Activated CD4-positive, alpha-beta T cell treated with anti-CD3 and anti-CD28 coated beads, Interleukin-2, amount 50 U/mL, for 24 hours (primary cell): ENCODE results near the gene LGMN.
"Not testable (repeated sequence)": the region's sequence is repeated elsewhere in the genome, so short reads cannot be mapped to it uniquely, and the experiment has no call there.

Experiments
- DNase-seq, 2 donors: peaks; one replicate each; pipeline ENCODE4 v3.0.0-alpha.2; 2020; ENCODE audit warnings: low read depth in 1 of 2, low spot score in 1 of 2

The LGMN gene

DNA sequence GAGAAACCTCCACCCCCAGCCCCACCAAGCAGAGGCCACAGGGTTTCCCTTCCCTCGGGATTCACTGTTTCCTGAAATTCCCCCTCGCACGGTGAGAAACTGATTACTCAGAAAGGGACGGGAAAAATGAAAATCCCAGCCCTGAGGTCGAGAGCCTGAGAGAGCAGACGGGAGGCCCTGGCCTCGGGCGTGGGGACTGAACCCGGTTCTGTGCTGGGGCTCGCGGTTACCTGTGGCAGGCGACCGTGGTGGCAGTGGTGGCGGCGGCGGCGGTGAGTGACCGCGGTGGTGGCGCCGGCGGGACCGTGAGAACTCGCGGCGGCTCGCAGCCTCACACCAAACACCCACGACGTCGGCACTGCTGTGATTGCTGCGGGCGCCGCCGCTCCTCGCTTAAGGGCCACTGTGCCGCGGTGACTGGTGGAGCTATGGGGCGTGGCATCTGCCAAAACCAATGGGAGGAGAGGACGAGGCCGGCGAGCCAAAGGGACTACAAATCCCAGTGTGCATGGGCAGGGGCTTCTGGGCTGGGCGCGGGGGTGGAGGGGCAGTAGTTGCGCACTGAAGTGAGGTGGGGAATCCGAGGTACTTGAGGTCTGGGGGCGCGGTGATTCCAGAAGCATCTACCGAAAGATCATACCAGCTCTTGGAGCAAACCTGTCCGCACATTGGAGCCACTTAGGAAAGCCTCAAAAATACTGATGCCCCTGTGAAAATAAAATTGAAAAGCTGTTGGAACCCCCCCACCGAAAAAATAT is at the start of gene LGMN:
LGMN (minus strand) TSS at position 369 of the 758 bp plus-strand sequence. CDS start 15,841 bp downstream, outside the sequence.
- DNase-seq, result peak; percentile 53 to 72

DNA sequence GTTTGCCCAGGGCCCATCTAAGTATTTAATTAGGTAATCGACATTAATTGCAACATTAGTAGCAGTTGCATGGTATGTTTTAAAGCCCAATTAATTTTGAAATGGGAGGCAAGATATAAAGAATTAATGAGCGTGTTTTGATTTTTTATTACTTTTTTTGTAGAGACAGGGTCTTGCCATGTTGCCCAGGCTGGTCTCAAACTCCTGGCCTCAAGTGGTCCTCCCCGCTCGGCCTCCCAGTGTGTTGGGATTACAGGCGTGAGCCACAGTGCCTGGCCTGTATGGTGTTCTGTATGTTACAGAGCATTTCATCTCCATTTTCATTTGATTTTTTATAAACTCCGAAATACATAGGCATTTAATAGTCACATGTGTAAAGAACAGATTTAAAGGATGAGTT is 46.5 kb upstream of the LGMN start:
- DNase-seq, result no peak

DNA sequence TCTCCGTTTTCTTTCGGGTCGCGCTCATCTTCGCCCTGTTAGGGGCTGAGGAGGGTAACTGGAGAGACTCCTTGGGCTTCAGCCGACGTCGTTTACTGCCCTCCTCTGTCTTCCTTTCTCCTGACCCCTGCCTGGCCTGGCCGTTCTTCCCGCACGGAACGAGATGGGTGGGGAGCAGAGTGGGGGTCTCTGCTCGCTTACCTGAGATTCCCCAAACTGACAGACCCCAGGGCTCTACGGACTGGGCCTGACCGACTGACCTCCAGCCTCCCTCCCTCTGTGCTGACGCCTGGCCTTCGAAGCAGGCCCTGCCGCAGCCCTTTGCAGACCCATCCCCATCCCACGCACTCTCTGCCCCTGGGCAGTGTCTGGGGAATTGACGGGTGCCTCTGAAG is 46.1 kb upstream of the LGMN start:
- no peak for DNase-seq

DNA sequence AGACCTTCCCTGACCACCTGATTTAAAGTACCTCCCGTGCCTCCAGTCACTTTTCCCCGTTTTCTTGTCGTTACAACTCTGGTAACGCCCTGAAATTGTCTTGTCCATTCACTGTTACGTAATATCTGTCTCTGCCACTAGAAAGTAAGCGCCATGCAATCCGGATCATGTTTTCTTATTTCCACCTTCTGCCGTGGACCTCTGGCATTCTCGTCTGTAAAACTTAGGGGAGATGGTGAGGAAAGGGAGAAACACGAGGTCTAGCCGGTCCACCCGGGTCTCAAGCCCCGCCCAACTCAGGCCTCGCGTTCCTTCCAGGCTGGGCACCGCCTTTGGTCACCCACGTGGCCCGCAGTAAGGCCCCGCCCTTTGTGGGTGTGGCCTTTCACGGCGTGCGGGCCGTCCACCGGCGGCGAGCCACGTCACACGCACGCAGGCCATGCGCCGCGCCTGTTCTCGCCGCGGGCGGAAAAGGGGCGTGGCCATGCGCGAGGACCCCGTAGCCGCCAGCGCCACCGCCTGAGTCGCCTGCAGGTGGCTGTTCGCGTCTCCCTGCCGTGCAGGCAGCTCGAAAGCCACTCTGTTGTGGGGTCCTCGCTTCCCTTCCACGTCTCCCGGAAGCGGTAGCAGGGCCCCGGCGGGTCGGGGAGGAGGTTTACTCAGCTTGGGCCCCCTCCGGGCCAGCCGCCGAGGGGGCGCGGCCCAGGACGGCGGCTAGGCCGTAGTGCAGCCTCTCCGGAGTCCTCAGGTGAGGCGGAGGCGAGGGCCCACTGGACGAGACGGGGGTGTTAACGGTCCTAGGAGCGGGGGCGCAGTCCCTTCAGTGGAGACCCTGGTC is 45.5 kb upstream of the LGMN start, which contains the start of gene GOLGA5:
GOLGA5 (plus strand) TSS at position 597 of the 838 bp plus-strand sequence. CDS start 3,133 bp downstream, outside the sequence.
- peak; percentile 97 to 98 for DNase-seq

DNA sequence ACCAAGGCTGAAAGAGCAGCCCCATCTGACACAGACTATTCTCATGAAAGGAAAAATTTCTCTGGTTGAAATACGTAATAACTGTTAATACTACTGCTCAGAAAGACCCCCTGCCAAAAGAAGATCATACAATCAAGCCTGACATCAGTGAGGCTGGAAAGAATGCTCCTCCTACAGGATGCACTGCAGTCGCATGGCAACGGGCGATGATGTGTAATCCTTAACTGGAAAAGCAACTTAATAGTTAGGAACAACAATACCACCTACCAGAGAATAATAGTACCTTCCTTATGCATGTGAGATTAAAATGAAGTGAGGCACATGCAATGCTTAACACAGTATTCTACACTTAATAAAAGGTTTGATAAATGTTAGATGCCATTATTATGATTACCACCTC is 44.5 kb upstream of the LGMN start:
- DNase-seq, result no peak

DNA sequence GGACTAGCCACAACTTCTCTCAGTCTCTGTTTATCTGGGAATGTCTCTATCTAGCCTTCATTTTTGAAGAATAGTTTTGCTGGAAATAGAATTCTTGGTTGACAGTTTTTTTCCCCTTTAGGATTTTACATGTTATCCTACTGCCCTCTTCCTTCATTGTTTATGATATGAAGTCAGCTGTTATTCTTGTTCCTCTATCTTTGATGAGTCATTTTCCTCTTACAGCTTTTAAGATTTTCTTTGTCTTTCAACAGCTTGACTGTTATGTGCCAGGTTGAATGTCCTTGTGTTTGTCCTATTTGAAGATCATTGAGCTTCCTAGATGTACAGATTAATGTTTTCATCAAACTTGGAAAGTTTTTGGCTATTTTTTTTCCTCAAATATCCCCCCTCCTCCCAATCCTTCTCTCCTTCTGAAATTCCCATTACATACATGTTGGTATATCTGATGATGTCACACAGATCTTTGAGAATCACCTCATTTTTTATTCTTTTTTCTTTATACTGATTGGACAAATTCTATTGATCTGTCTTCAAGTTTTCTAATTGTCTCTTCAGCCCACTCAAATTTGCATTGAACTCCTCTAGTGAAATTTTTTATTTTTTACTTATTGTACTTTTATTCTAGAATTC is 41.1 kb upstream of the LGMN start:
- no peak for DNase-seq

DNA sequence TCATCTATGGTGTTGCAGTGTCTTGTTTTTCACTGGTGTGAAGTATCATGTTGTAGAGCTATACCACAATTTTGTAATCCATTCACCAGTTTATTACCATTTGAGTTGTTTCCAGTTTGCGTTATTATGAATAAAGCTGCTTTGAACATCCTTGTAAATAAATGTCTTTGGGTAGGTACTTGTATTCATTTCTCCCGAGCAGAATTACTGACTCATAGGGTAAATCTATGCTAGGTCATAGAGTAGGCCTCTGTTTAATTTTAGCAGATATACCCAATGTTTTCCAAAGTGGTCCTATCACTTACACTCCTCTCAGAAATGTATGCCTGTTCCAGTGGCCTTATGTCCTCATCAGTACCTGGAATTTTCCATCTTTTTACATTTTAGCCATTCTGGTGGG is 39.1 kb upstream of the LGMN start:
- no peak for DNase-seq

DNA sequence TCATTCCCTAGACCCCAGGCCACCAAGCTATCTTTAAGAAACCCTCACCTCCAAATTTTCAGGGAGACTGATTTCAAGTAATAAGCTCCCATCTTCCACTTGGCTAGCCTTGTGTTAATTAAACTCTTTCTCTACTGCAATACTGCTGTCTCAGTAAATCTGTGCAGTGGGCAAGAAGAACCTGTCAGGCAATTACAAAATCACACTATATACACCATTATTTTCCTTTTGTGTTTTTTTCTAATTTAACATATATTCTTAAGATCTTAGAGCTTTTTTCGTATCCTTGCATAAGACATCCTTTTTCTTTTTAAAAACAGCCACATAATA is 38.0 kb upstream of the LGMN start:
- no peak for DNase-seq

DNA sequence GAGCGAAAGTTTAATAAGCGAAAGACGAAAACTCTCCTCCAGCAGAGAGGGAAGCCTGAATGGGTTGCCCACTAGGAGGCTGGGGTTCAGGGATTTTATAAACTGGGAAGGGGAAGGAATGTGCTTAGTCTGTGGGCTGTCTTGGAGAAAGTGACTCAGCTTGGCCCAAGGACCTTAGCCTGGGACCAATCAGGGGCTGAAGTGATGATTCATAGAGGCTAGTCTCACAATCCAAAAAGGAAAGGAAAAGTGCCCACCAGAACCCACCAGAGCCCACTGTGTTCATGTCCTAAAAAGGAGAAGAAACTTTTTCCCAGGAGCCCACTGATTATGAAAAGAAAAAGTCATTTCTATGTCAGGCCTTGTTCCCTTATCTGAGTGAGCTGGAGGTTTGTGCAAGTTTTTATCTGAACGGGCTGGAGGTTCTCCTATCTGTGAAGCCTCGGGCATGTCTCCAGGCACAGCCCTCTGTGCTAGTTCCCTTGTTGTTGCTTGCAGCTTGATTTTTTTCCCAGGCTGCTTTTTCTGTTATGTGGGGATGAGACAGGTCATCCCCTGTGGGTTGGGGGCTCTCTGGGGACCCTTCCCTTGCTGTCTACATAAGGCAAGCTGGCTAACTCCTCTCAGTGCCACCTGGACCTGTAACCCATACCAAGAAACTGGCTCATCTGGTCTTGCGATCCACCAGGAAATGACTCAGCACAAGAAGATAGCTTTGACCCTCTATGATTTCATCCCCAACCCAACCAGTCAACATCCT is 37.4 kb upstream of the LGMN start:
- no peak for DNase-seq

DNA sequence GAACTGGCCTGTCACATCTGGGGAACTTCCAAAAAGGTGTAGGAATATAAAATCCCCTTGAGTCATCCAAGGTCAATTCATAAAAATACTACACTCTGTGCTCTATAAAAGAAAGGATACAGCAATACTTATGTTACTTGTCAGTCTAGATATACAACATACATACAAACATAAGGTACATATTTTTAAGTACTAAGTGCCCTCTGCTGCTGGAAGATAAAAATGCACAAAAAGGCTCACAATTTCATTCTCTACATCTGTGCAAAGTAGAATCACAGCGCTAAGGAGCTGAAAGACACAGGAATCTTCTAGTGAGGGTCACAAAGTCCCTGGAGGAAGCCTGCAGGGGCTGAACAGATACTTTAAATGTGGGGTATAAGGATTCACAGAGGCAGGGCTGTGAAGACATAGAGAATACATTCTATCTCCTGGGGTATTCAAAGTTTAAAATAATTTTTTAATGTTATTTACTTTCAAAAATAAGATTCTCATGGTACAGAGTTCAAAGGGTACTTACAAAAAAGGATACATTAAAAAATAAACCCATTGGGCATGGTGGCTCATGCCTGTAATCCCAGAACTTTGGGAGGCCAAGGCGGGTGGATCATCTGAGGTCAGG is 35.5 kb upstream of the LGMN start:
- DNase-seq, result no peak

DNA sequence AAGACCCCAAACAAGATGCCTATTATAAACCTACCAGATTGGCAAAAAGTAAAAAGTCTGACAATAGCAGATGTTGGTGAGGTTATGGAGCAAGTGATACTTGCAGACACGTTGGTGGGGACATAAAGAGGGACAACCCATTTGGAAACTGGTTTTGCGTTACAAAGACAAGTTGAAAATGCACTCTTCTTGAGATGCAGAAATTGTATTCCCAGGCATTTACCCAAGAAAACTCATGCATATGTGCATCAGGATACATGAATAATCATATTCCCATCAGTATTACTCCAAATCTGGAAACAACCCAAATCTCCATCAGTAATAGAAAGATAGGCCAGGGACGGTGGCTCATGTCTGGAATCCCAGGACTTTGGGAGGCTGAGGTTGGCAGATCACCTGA is 32.9 kb upstream of the LGMN start:
- no peak for DNase-seq

DNA sequence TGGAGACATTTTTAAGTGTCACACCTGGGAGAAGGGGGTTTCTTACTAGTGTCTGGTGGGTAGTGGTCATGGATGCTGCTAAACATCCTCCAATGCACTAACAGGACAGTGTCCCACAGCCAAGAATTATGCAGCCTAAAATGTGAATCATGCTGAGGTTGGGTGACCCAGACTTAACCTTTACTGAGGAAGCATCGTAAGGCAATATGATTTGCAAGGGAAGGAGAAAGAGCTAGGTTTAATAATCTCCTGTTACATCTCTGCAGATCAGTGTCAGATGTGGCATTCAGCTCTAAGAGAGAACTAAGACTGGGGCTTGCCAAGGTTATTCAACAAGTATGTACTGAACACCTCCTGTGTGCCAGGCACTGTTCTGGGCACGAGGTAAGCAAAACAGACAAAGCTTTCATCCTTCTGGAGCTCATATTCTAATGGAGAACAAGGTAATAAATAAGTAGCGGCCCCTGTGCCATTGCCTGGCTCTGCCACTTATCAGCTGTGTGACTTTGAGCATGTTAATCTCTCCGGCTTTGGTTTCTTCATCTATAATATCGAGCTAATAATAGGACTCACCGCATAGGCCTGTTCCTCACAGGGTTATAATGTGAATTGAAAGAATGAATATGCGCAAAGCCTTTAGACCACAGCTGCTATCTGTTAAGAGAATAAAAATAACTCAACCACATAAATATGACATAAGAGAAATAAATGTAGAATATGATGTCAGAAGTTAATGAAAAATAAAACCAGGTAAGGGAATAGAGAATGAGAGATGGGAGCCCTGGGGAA is 32.2 kb upstream of the LGMN start:
- DNase-seq, result no peak

DNA sequence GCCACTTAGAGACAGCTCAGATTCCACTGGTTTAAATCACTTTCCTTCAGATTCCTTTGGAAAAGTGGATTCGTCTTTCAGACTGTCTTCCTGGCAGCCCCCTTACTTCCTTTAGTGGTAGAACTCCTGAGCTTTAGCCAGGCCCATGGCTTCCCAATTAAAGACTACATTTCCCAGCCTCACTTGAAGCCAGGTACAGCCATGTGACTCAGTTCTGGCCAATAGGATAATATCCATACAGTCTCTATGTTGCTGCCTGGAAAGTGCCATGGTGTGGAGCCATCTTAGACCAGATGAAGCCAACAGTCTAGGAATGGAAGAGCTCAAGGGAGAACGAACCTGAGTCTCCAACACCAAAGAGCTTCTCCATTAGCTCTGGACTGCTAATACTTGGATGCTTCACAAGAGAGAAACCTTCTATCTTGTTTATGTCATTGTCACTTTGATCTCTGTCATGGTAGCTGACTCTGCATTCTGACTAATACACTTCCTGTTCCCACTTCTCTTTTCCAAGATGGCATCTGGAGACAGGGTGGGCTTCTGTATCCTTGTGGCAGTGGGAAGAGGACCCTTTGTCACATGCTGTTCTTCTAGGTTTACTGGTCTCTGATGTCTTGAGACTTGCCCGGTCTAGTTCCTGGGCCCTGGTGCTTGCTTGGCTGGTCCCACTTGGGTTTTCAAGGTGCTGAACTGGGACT is 30.6 kb upstream of the LGMN start:
- DNase-seq, result not testable (repeated sequence)

DNA sequence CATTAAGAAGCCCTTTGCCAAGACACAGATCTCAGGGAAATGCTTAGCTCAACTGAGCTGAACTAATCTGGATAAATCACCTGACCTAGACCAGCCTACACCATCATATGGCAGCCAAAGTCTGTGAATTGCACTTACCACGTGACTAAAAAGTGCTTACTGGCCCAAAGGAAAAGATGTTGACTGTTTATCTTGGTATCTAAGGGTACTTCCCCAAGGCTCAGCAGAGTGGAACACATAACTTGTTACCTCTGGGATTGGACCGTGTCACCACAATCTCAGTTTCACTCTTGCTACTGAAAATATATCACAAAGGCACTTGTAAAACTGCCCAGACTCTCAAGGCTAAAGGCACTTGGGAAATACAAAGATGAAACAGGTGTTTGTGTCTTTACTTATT is 26.9 kb upstream of the LGMN start:
- not testable (repeated sequence) for DNase-seq

DNA sequence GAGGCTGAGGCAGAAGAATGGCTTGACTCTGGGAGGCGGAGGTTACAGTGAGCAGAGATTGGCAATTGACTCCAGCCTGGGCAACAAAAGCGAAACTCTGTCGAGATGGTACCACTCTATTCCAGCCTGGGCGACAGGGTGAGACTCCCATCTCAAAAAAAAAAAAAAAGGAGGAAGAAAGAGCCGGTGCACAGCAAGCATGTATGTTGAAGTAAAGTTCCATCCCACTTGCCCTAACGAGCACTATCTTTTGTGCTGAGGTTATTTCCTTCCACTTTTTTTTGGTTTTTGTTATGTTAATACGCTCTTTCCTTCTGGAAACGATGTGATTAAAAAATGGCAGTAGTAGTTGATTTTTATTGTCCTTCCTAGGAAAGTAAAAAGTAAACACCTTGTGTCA is 26.1 kb upstream of the LGMN start:
- no peak for DNase-seq

DNA sequence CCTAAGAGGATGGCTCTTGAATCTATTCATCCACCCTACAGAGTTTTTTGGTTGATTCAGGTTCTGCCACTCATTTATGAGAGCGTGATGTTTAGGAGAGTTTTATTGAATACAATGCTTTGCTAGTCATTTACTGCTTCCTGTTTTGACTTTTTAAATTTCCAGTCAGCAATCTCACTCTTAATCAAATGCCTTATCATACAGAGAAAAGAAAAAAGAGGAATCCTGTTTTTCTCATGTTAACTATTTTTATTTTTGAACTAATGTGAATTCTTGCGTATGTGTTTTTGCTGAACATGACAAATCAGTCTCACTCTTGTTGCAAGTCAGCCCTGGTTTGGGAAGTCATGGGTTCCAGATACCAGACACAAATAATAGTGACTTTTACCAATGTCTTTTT is 22.1 kb upstream of the LGMN start:
- no peak for DNase-seq

DNA sequence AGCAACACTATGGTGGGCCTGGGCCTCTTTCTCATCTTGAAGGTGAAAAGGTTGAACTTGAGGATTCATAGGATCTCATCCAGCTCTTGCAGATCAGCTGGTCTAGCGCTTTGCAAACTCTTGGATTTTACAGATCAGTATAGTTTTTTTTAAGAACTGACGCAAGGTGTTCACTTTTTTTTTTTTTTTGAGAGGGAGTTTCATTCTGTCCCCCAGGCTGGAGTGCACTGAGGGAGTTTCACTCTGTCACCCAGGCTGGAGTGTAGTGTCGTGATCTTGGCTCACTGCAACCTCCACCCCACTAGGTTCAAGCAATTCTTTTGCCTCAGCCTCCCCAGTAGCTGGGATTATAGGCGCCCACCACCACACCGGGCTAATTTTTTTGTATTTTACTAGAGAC is 20.4 kb upstream of the LGMN start:
- no peak for DNase-seq

DNA sequence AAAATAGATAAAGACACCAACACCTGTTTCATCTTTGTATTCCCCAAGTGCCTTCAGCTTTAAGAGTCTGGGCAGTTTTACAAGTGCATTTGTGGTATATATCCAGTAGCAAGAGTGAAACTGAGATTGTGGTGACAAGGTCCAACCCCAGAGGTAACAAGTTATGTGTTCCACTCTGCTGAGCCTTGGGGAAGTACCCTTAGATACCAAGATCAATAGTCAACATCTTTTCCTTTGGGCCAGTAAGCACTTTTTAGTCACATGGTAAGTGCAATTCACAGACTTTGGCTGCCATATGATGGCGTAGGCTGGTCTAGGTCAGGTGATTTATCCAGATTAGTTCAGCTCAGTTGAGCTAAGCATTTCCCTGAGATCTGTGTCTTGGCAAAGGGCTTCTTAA is 19.8 kb upstream of the LGMN start:
- not testable (repeated sequence) for DNase-seq
